ENCODE results near the gene CDK1.
"Not testable (repeated sequence)": the region's sequence is repeated elsewhere in the genome, so short reads cannot be mapped to it uniquely, and the experiment has no call there.

CDK1 gene

GRCh38 chr10:60817398-60817805 is 39.1 kb downstream of the CDK1 start:
- no peak for DNase-seq (ENCODE audit: low read depth)

- no peak for DNase-seq (ENCODE audit: low read depth)
Measured at GRCh38 chr10:60818134-60818770, 40.0 kb downstream of the CDK1 start.

- no peak for DNase-seq (ENCODE audit: low read depth)
Measured at GRCh38 chr10:60819271-60819670, 41.0 kb downstream of the CDK1 start.

GRCh38 chr10:60820093-60820754 is 41.9 kb downstream of the CDK1 start:
- DNase-seq (ENCODE audit: low read depth) = no peak

- no peak for DNase-seq (ENCODE audit: low read depth)
Measured at GRCh38 chr10:60821656-60822055, 43.4 kb downstream of the CDK1 start.

DNA sequence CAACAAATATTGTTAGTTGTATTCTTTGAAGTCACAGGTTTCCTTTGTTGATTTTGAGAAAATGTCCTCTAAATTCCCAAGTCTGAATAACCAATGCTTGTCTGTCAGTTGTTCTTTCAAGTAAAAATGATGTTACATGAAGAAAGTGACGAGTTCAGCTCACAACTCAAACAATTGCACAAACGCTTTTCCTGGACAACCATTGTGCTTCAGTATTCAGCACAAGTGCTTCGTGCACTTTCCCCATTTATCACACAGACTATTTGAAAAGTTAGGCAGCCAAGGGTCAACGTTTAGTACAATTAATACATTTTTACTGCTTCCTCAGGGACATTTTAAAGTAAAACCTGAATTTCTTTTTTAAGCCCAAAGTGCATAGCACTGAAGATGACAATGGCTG is 44.5 kb downstream of the CDK1 start:
- DNase-seq (ENCODE audit: low read depth) = no peak

- no peak for DNase-seq (ENCODE audit: low read depth)
Measured at GRCh38 chr10:60823324-60823723, 45.0 kb downstream of the CDK1 start.

- no peak for DNase-seq (ENCODE audit: low read depth)
Measured at GRCh38 chr10:60825520-60825919, 47.2 kb downstream of the CDK1 start.

- DNase-seq (ENCODE audit: low read depth) = no peak
Measured at GRCh38 chr10:60827791-60828488, 49.7 kb downstream of the CDK1 start.

- DNase-seq (ENCODE audit: low read depth) = no peak
Measured at GRCh38 chr10:60828489-60828852, 50.2 kb downstream of the CDK1 start.

- DNase-seq (ENCODE audit: low read depth) = not testable (repeated sequence)
Measured at GRCh38 chr10:60832136-60832535, 53.9 kb downstream of the CDK1 start.

GRCh38 chr10:60834401-60834800 is 56.1 kb downstream of the CDK1 start:
- DNase-seq (ENCODE audit: low read depth) = no peak

DNA sequence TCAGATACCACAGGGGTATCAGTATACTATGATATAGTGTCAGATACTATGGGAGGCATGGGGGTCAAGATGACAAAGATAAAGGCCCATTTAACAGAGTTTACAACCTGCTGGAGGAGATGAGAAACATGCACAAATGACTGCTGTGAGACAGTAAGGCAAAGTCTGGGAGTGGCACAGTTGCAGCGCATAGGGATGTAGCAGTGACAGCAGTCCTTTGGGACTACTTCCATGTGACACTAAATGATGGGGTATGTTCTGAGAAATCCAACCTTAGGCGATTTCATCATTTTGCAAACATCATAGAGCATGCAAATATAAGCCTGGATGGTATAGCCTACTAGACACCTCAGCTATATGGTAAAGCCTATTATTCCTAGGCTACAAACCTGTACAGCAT is 56.8 kb downstream of the CDK1 start:
- DNase-seq (ENCODE audit: low read depth) = no peak

DNA sequence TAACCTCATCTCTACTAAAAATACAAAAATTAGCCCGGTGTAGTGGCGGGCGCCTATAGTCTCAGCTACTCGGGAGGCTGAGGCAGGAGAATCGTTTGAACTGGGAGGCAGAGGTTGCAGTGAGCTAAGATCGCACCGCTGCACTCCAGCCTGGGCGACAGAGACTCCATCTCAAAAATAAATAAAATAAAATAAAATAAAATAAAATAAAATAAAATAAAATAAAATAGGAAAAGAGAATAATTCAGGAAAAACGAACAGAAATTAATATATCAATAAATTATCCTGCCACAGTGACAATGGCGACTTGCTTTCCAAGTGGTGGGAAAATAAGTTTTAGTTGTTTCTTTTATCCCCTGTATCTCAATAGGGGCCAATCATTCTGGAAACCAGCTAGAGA is 62.9 kb downstream of the CDK1 start:
- DNase-seq (ENCODE audit: low read depth) = not testable (repeated sequence)

GRCh38 chr10:60842694-60843093 is 64.4 kb downstream of the CDK1 start:
- no peak for DNase-seq (ENCODE audit: low read depth)

Data from activated T-cell treated with anti-CD3 and anti-CD28 coated beads for 48 hours (primary cell).